HepG2 (cell line): ENCODE data around the gene BTBD1. TPM values are rescaled to one million over a fixed set of nuclear protein-coding genes. Genes with fewer than 3 reads are reported as not detected.

Experiments used
- ASH2L ChIP-seq: fragments of 300-600, 200-600 bp; sonication (generic); IDR thresholded peaks from 2 replicates; pipeline ENCODE4 v1.7.0; 2017; ENCODE audit warnings: low read depth, mild to moderate bottlenecking, moderate library complexity, mixed read lengths, low read length; ENCODE audit not compliant: insufficient read length
- EP300 ChIP-seq, 3 experiments: sonication (generic) in 1 of 3; formaldehyde crosslinking in 1 of 3; IDR thresholded peaks; 2 replicates each; pipeline versions ENCODE4 v1.5.1 to v1.6.1; 2011 to 2020; ENCODE audit warnings: low read depth in 2 of 3, low read length in 2 of 3, borderline replicate concordance in 1 of 3, improper control_type of control experiment in 1 of 3, mild to moderate bottlenecking in 1 of 3, missing genetic modification reagents in 1 of 3, moderate library complexity in 1 of 3
- EZH2 ChIP-seq: conservative IDR thresholded peaks from 2 replicates; pipeline ENCODE4 v1.6.1; 2012; ENCODE audit warnings: mild to moderate bottlenecking, low read depth, low read length, moderate library complexity
- JDP2 ChIP-seq: sonication (generic); formaldehyde crosslinking; IDR thresholded peaks from 2 replicates; pipeline ENCODE4 v1.8.1; 2022; ENCODE audit warnings: missing genetic modification reagents, borderline replicate concordance
- NAIF1 ChIP-seq: sonication (generic); formaldehyde crosslinking; IDR thresholded peaks from 2 replicates; pipeline ENCODE4 v1.5.0; 2020; ENCODE audit warnings: mild to moderate bottlenecking, missing genetic modification reagents, borderline replicate concordance
- NCOA1 ChIP-seq: sonication (generic); formaldehyde crosslinking; IDR thresholded peaks from 2 replicates; pipeline ENCODE4 v1.9.0; 2021; ENCODE audit warnings: missing genetic modification reagents
- NFKBIZ ChIP-seq: IDR thresholded peaks from 2 replicates; pipeline ENCODE4 v1.6.1; 2018; ENCODE audit warnings: missing genetic modification reagents, missing compliant biosample characterization
- PHF8 ChIP-seq: sonication (generic); formaldehyde crosslinking; IDR thresholded peaks from 2 replicates; pipeline ENCODE4 v1.5.0; 2020; ENCODE audit warnings: missing genetic modification reagents
- PRMT3 ChIP-seq: sonication (generic); formaldehyde crosslinking; IDR thresholded peaks from 2 replicates; pipeline ENCODE4 v1.8.1; 2022; ENCODE audit warnings: low read depth, mild to moderate bottlenecking, moderate library complexity, missing genetic modification reagents, borderline replicate concordance
- RELA ChIP-seq: sonication (generic); formaldehyde crosslinking; IDR thresholded peaks from 2 replicates; pipeline ENCODE4 v1.4.0; 2020; ENCODE audit warnings: missing genetic modification reagents
- REXO4 ChIP-seq: sonication (generic); formaldehyde crosslinking; IDR thresholded peaks from 2 replicates; pipeline ENCODE4 v1.8.0; 2022; ENCODE audit warnings: missing genetic modification reagents, mild to moderate bottlenecking, borderline replicate concordance
- SMAD9 ChIP-seq: sonication (generic); formaldehyde crosslinking; IDR thresholded peaks from 2 replicates; pipeline ENCODE4 v1.5.1; 2020; ENCODE audit warnings: mild to moderate bottlenecking, missing genetic modification reagents
- ZNF326 ChIP-seq: sonication (generic); formaldehyde crosslinking; IDR thresholded peaks from 2 replicates; pipeline ENCODE4 v1.4.0; 2020; ENCODE audit warnings: missing genetic modification reagents, borderline replicate concordance
- ZNF350 ChIP-seq: sonication (generic); formaldehyde crosslinking; IDR thresholded peaks from 2 replicates; pipeline ENCODE4 v1.4.0; 2020; ENCODE audit warnings: mild to moderate bottlenecking, low read depth, missing genetic modification reagents, borderline replicate concordance
- ZNF44 ChIP-seq: sonication (generic); formaldehyde crosslinking; IDR thresholded peaks from 2 replicates; pipeline ENCODE4 v1.5.1; 2020; ENCODE audit warnings: mild to moderate bottlenecking, missing genetic modification reagents
- ZNF75D ChIP-seq: sonication (generic); formaldehyde crosslinking; IDR thresholded peaks from 2 replicates; pipeline ENCODE4 v1.8.1; 2023; ENCODE audit warnings: missing genetic modification reagents, mild to moderate bottlenecking, borderline replicate concordance
- ZNF841 ChIP-seq: sonication (generic); formaldehyde crosslinking; IDR thresholded peaks from 2 replicates; pipeline ENCODE4 v1.8.1; 2023; ENCODE audit warnings: missing genetic modification reagents, borderline replicate concordance
- polyA plus RNA-seq, 8 experiments: library from polyadenylated mRNA; depleted of rRNA in 3 of 8; stranded (reverse) in 7 of 8; unstranded in 1 of 8; fragments of >200 nt; fragmentation: Illumina TruSeq in 4 of 8; extraction: Trizol in 4 of 8; gene quantifications; 2 replicates each; pipeline versions ENCODE4 v1.2.1 to v1.2.3, GENCODE V29; 2011 to 2016; ENCODE audit warnings: low read depth in 4 of 8, missing spikeins in 1 of 8, mixed read lengths in 1 of 8; ENCODE audit not compliant: insufficient read depth in 1 of 8
- total RNA-seq, 5 experiments: library from RNA; depleted of rRNA; stranded (reverse); fragments of >200 nt; fragmentation: Illumina TruSeq; extraction: Trizol; gene quantifications; 2 replicates each; pipeline ENCODE4 v1.2.3, GENCODE V29; 2016; ENCODE audit warnings: low read depth in 1 of 5
- TF ChIP-seq, protein P1 (sequence below): IDR thresholded peaks from 2 replicates; pipeline ENCODE4 v1.6.1; 2016; ENCODE audit warnings: mild to moderate bottlenecking
- TF ChIP-seq, protein P2 (sequence below), 2 experiments: sonication (generic) in 1 of 2; formaldehyde crosslinking in 1 of 2; IDR thresholded peaks; 2 replicates each; pipeline versions ENCODE4 v1.4.0 to v1.6.1; 2016 to 2020; ENCODE audit warnings: borderline replicate concordance in 1 of 2, low read depth in 1 of 2, mild to moderate bottlenecking in 1 of 2, missing genetic modification reagents in 1 of 2
- TF ChIP-seq, protein P3 (sequence below): sonication (generic); formaldehyde crosslinking; IDR thresholded peaks from 2 replicates; pipeline ENCODE4 v1.4.0; 2020; ENCODE audit warnings: missing genetic modification reagents

Gene BTBD1
- total and polyA plus RNA-seq, 2 of the 13 experiments (the other 11 are each of a cell fraction or from before 2014, with no cell fraction given), result 32.1 to 53.9 TPM

DNA sequence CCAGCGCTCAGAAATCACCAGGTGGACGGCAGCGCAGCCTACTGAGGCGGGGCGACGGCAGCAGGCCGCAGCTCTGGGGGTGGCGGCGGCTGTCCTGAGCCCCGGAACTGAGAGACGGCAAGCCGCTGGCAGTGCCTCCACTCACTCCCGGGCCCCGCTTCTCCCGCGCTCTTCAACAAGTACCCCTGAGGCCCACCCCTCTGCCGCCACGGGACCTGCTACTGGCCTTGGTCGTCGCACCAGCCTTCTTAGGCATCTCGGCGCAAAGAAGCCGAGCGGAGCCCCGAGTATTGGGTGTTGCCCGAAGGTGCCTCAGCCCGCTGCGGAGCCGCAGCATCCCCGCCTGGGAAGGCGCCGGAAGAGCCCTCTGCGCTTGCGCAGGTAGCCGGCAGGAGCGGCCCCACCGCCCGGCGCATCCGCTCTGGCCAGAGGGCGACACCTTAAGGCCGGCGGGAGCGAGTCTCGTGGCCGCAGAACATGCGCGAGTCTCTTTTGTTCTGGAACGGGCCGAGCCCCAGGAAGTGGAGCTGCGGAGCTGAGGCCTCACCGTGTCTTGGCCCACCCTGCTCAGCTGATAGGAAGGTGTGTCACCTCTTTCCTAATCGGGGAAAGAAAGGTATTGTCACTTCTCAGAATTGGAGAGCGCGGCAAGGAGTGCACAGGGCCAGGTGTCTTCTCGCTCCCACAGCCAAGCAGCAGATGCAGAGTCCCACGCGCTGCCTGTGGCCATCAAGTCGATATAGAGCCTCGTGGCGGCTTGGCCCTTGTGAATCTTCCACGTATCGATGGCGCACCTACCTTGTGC lies 55.6 kb downstream of the BTBD1 start, which contains the start of gene C15orf40 (continued):
- TF ChIP-seq, protein P1, sequence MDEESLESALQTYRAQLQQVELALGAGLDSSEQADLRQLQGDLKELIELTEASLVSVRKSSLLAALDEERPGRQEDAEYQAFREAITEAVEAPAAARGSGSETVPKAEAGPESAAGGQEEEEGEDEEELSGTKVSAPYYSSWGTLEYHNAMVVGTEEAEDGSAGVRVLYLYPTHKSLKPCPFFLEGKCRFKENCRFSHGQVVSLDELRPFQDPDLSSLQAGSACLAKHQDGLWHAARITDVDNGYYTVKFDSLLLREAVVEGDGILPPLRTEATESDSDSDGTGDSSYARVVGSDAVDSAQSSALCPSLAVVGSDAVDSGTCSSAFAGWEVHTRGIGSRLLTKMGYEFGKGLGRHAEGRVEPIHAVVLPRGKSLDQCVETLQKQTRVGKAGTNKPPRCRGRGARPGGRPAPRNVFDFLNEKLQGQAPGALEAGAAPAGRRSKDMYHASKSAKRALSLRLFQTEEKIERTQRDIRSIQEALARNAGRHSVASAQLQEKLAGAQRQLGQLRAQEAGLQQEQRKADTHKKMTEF, result peak; percentile 87
- TF ChIP-seq EZH2, result no peak
- TF ChIP-seq ZNF326 (CRISPR knock-in tag), result no peak
- TF ChIP-seq, protein P2, sequence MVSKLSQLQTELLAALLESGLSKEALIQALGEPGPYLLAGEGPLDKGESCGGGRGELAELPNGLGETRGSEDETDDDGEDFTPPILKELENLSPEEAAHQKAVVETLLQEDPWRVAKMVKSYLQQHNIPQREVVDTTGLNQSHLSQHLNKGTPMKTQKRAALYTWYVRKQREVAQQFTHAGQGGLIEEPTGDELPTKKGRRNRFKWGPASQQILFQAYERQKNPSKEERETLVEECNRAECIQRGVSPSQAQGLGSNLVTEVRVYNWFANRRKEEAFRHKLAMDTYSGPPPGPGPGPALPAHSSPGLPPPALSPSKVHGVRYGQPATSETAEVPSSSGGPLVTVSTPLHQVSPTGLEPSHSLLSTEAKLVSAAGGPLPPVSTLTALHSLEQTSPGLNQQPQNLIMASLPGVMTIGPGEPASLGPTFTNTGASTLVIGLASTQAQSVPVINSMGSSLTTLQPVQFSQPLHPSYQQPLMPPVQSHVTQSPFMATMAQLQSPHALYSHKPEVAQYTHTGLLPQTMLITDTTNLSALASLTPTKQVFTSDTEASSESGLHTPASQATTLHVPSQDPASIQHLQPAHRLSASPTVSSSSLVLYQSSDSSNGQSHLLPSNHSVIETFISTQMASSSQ (IDR thresholded peaks at IDR 0.05; ENCODE audit: low read depth), result no peak
- TF ChIP-seq, protein P2 (CRISPR knock-in tag; IDR thresholded peaks at IDR 0.05; ENCODE audit: borderline replicate concordance), result peak; percentile 23; the same call in 1 of the 2 replicates
- TF ChIP-seq ZNF44 (CRISPR knock-in tag), result no peak
- no peak for TF ChIP-seq ZNF75D (CRISPR knock-in tag)
- no peak for TF ChIP-seq NFKBIZ
- TF ChIP-seq ASH2L, result peak; percentile 58
- TF ChIP-seq, protein P3, sequence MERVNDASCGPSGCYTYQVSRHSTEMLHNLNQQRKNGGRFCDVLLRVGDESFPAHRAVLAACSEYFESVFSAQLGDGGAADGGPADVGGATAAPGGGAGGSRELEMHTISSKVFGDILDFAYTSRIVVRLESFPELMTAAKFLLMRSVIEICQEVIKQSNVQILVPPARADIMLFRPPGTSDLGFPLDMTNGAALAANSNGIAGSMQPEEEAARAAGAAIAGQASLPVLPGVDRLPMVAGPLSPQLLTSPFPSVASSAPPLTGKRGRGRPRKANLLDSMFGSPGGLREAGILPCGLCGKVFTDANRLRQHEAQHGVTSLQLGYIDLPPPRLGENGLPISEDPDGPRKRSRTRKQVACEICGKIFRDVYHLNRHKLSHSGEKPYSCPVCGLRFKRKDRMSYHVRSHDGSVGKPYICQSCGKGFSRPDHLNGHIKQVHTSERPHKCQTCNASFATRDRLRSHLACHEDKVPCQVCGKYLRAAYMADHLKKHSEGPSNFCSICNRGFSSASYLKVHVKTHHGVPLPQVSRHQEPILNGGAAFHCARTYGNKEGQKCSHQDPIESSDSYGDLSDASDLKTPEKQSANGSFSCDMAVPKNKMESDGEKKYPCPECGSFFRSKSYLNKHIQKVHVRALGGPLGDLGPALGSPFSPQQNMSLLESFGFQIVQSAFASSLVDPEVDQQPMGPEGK (CRISPR knock-in tag), result peak; percentile 2; the same call in 1 of the 2 replicates
- 0 out of 2 replicates have a peak, but pooled peaks have one; percentile 53 for TF ChIP-seq ZNF841 (CRISPR knock-in tag)
- TF ChIP-seq PRMT3, result no peak
- no peak for TF ChIP-seq EP300 (IDR thresholded peaks at IDR 0.05; ENCODE audit: low read depth in 2 of 2, low read length in 2 of 2)
- no peak for TF ChIP-seq EP300 (CRISPR knock-in tag; IDR thresholded peaks at IDR 0.05; ENCODE audit: borderline replicate concordance)
- TF ChIP-seq NCOA1, result peak; percentile 62; the same call in 1 of the 2 replicates
- TF ChIP-seq REXO4, result 0 out of 2 replicates have a peak, but pooled peaks have one; percentile 53
- TF ChIP-seq PHF8, result peak; percentile 95
- TF ChIP-seq JDP2 (CRISPR knock-in tag), result no peak
- TF ChIP-seq SMAD9 (CRISPR knock-in tag), result peak; percentile 18; the same call in 1 of the 2 replicates
- TF ChIP-seq ZNF350, result peak; percentile 93; the same call in 1 of the 2 replicates
- no peak for TF ChIP-seq NAIF1 (CRISPR knock-in tag)
- TF ChIP-seq RELA (CRISPR knock-in tag), result no peak
